GM18499 (cell line): Measurements from ENCODE around the gene SAG.
A peak's percentile ranks its signal among the peaks of the same experiment; 100 is the strongest.

Experiments used
- ATAC-seq: cut with Tn5 transposase; IDR thresholded peaks from one replicate; pipeline ENCODE4 v1.9.1; 2021; ENCODE audit warnings: moderate number of reproducible peaks; ENCODE audit not compliant: insufficient read depth, unreplicated experiment

Gene SAG

DNA sequence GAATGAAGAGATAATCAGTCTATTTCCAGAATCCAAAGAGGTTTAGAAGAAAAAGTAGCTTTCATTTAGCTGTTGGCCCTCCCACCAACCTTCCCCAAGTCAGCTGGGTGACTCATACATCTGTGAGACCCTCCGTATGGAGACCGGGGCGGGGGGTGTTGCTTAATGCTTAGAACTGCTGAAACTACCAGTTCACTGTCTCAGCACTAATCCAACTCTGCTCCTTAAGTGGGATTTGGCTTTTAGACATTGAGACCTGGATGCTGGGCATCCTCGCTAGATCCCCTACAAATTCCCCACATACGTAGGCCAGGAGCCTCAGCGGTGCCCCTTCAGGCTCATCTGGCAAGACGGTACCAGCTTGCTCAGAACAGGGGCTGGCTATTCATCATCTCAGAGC, at the start of gene SAG:
SAG (plus strand) TSS at position 252 of the 400 bp plus-strand sequence. CDS start 1,374 bp downstream, outside the sequence.
- ATAC-seq, result no peak

- no peak for ATAC-seq
These were observed 49.4 kb upstream of the SAG start for GRCh38 chr2:233258211-233258610.

GRCh38 chr2:233259730-233260129, 47.9 kb upstream of the SAG start:
- no peak for ATAC-seq

DNA sequence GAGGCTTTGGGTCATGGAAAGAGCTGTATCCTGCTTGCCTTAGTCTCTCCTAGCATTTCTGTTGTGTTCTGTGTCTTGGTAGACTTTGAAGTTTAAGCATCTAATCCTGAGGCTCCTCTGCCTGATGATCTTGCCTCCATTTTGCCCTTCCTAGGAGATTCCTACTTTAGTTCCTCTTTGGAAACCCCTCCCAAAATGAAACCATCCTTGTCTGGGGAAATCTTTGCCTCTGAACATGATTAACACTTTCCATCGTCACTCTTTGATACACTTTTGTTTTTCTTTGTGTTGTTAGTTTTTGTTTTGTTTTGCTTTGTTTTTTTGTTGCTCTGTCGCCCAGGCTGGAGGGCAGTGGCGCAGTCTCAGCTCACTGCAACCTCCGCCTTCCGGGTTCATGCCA, 47.0 kb upstream of the SAG start:
- no peak for ATAC-seq

GRCh38 chr2:233261819-233262555, 45.6 kb upstream of the SAG start:
- ATAC-seq, result no peak

DNA sequence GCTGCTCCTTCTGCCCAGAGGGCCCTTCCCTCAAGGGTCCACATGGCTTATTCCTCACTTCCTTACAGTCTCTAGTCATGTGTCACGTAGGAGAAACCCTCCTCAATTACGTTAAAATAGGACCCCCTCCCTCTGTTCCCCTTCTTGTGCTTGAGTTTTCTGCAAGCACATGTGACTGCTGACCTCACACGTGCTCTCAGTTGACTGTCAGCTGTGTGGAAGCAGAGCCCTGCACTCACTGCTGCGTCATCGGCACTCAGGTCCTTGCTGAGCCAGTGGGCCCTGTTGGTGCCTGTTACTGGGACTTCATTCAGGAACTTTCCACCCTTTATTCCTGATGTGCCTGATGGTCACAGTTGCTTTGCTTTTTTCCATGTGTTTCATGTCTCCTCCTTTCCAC, 45.1 kb upstream of the SAG start:
- ATAC-seq, result no peak

DNA sequence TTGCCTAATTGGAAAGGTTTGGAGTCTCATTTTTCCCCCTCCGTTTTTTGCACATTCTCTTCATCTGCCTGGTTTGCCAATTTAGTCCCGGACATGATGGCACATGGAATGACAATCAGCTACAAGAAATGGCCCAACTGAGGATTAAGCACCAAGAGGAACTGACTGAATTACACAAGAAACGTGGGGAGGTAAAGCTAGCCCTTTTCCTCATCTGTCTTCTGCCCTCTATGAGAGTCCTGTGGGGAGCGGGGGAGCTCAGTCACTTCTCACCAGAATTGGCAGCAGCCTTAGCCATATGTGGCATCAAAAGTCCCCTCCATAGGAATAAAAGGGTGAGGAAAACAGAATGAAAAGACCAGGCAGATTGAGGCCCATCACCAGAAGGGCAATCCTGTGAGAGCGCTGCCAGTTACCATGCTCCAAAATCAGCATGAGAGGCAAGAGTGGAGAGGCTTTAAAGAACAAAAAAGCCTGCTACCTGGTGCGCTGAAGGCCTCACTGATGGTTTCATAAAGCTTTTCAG, 44.5 kb upstream of the SAG start:
- no peak for ATAC-seq

DNA sequence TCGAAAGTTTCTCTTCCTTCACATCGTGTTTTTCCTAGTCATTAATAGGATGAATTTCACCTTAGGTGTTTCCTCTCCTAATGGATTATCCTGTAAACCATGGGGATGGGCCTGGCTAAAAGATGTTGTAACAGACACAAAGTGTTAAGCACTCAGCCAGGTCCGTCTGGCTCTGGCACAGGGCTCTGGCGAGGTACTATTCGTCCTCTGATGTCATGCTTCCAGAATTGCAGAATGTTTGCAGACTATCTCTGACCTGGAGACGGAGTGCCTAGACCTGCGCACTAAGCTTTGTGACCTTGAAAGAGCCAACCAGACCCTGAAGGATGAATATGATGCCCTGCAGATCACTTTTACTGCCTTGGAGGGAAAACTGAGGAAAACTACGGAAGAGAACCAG, 42.9 kb upstream of the SAG start:
- no peak for ATAC-seq

DNA sequence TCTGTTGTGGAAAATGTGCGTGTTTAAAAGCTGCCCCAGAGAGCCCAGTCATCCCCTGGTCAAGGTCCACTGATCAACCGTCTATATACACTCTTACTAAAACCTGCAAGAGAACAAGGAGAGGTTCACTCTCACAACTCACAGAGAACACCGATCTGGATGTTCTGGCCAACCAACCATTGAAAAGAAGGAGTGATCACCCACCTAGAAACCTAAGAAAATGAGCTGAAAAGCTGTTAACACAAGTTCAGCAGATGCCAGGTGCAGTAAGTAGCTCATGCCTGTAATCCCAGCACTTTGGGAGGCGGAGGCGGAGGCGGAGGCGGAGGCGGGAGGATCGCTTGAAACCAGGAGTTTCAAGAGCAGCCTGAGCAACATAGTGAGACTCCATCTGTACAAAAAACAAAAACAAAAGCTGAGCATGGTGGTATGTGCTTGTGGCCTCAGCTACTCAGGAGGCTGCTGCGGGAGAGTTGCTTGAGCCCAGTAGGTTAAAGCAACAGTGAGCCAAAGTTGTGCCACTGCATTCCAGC, 41.7 kb upstream of the SAG start:
- no peak for ATAC-seq

GRCh38 chr2:233266481-233266880, 41.1 kb upstream of the SAG start:
- ATAC-seq, result no peak

DNA sequence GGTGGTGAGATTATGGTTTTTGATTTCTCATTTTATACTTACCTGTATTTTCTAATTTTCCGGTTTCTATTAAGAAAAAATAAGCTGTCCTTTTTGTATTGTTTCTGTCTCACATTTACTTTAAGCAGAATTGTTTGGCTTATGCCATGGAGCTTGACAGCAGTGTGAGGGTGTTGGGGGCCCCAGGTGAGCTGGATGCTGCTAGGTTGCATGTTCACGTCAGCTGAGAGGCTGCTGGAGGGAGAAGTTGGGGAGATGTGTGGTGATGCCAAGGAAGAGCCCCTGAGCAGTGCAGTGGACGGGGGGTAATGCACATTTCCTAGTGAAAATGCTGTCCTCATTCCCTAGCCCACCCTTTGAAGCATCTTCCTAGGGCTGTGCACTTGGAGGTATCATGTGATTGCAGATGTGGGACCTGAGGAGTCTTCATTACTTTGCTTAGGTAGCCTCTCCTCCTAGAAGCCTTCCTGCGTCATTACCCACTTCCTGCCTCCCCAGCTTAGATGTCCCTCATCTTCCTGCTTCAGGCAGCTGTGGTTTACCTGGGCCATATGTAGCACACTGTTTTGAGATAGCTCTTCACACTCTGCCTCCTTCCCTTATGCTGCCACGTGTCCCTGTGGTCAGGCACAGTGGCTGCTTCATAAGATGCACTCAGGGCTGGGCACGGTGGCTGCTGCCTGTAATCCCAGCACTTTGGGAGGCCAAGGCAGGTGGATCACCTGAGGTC, 39.9 kb upstream of the SAG start:
- peak; percentile 83 for ATAC-seq

DNA sequence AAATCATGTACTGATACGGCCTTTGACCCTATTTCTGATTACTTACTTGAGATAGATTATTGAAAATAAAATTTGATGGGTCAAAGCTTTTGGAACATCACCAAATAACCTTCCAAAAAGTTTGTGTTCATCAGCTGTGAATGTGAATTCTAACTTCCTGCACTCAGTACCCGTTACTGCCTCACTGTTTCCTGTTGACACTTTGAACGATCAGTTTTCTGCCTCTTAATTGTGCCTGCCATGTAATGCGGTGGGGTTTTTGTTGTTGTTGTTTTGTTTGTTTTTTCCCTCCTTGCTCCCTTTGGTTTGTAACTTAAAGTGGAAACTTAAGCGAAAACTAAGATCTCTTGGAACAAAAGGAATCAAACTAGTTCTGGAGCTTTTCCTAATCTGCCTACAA, 37.2 kb upstream of the SAG start:
- ATAC-seq, result no peak

GRCh38 chr2:233270951-233271350, 36.7 kb upstream of the SAG start:
- no peak for ATAC-seq

DNA sequence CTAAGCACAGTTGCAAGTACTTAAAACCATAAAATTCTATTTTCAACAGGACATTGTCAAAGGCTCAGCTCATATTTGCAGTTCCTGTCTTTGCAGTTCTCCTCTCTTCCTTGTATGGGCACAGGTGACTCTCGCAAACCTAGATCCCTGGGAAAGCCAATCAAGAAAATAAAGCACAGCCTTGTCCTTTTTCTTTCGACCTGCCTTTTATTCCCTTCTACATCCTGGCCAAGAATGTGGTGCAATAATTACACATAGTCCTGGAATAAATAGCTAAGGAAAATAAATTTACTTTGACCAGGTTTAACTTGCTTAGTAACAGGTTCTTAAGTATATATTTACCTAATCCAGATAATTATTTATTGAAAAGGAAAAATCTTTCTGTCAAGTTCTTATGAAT, 35.9 kb upstream of the SAG start:
- ATAC-seq, result no peak

- no peak for ATAC-seq
These were observed 34.5 kb upstream of the SAG start for GRCh38 chr2:233273120-233273519.

GRCh38 chr2:233275223-233275622, 32.4 kb upstream of the SAG start:
- ATAC-seq, result no peak

GRCh38 chr2:233278921-233279320, 28.7 kb upstream of the SAG start:
- no peak for ATAC-seq

- no peak for ATAC-seq
These were observed 27.4 kb upstream of the SAG start for GRCh38 chr2:233280114-233280693.

- ATAC-seq, result no peak
These were observed 26.1 kb upstream of the SAG start for GRCh38 chr2:233281553-233281952.

GRCh38 chr2:233281992-233282603, 25.5 kb upstream of the SAG start:
- no peak for ATAC-seq

- ATAC-seq, result no peak
These were observed 21.7 kb upstream of the SAG start for GRCh38 chr2:233285921-233286320.
